MV-4-11 (cell line): ENCODE measurements around the gene CD6.
"Not testable (repeated sequence)": the region's sequence is repeated elsewhere in the genome, so short reads cannot be mapped to it uniquely, and the experiment has no call there.

Source experiments
- DNase-seq: peaks from one replicate; lab custom pipeline; 2025; lab: John Stamatoyannopoulos, UW

The CD6 gene

GRCh38 chr11:61055776-61056175 lies 84.3 kb downstream of the CD6 start:
- DNase-seq = no peak

- no peak for DNase-seq
Measured at GRCh38 chr11:61056571-61056970, 85.1 kb downstream of the CD6 start.

- no peak for DNase-seq
Measured at GRCh38 chr11:61056981-61057380, 85.5 kb downstream of the CD6 start.

- no peak for DNase-seq
Measured at GRCh38 chr11:61057615-61058014, 86.1 kb downstream of the CD6 start.

GRCh38 chr11:61058583-61059259 lies 87.2 kb downstream of the CD6 start:
- no peak for DNase-seq

- DNase-seq = no peak
Measured at GRCh38 chr11:61059260-61059752, 87.8 kb downstream of the CD6 start.

- peak; percentile 96 for DNase-seq
Measured at GRCh38 chr11:61061081-61061826, 89.8 kb downstream of the CD6 start.

- DNase-seq = no peak
Measured at GRCh38 chr11:61062181-61062930, 90.9 kb downstream of the CD6 start.

GRCh38 chr11:61065236-61065635 lies 93.8 kb downstream of the CD6 start:
- DNase-seq = not testable (repeated sequence)

- no peak for DNase-seq
Measured at GRCh38 chr11:61065955-61066638, 94.6 kb downstream of the CD6 start.

- no peak for DNase-seq
Measured at GRCh38 chr11:61066645-61067044, 95.2 kb downstream of the CD6 start.

- DNase-seq = no peak
Measured at GRCh38 chr11:61067782-61068446, 96.4 kb downstream of the CD6 start.

GRCh38 chr11:61068581-61068980 lies 97.1 kb downstream of the CD6 start:
- DNase-seq = no peak

GRCh38 chr11:61069427-61069826 lies 97.9 kb downstream of the CD6 start:
- DNase-seq = no peak
